ENCODE data around the gene JADE3.

DNA sequence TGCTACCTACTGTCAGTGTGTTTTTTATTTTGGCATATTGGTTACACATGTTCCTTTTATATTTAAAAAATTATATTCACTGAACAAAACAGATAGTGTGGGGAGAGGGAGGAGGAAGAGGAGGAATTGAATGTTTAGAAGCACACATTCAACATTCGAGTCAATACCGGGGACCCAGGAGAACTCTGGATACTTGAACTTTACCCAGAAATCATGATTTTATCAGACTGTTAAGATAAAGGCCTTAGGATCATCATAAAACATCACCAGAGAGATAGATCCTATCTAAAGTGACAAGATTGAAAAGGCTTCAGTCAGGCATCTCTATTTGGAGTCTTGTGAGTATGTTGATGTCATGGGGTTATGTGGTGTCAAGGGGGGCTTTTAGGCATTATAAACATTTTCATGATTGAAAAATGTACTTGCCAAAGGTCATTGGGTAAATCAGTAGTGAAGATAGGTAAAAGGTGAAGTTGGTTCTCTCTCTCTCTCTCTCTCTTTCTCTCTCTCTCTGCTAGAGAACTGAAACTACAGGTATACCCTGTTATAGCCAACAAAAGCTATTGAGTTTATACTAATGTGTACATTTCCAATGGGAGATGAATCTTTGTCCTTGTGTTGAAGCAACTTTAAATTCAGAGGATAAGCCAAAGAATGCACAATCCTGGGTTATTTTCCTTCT lies 149.2 kb downstream of the JADE3 start:
- TF ChIP-seq, protein P1, sequence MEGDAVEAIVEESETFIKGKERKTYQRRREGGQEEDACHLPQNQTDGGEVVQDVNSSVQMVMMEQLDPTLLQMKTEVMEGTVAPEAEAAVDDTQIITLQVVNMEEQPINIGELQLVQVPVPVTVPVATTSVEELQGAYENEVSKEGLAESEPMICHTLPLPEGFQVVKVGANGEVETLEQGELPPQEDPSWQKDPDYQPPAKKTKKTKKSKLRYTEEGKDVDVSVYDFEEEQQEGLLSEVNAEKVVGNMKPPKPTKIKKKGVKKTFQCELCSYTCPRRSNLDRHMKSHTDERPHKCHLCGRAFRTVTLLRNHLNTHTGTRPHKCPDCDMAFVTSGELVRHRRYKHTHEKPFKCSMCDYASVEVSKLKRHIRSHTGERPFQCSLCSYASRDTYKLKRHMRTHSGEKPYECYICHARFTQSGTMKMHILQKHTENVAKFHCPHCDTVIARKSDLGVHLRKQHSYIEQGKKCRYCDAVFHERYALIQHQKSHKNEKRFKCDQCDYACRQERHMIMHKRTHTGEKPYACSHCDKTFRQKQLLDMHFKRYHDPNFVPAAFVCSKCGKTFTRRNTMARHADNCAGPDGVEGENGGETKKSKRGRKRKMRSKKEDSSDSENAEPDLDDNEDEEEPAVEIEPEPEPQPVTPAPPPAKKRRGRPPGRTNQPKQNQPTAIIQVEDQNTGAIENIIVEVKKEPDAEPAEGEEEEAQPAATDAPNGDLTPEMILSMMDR (IDR thresholded peaks at IDR 0.05), result no peak
- TF ChIP-seq POLR2A (IDR thresholded peaks at IDR 0.05), result no peak
